MM.1S (cell line): ENCODE results near the gene CBR3.

Source experiments
- DNase-seq: peaks from one replicate; pipeline ENCODE4 v3.0.0-alpha.2; 2015
- H2AFZ ChIP-seq: fragments of 300-600 bp; sonication (generic); 2 replicates; pipeline ENCODE4 v1.6.0; 2016; ENCODE audit warnings: antibody characterized with exemption, low read length
- H3F3A ChIP-seq: fragments of 300-600 bp; sonication (generic); 2 replicates; pipeline ENCODE4 v1.6.1; 2016; ENCODE audit warnings: mild to moderate bottlenecking, antibody characterized with exemption, low read length, moderate library complexity, mixed read lengths; ENCODE audit not compliant: insufficient read depth
- H3K27ac ChIP-seq: fragments of 300-600 bp; sonication (generic); 2 replicates; pipeline ENCODE4 v1.5.1; 2016; ENCODE audit warnings: mild to moderate bottlenecking, low read length
- H3K27me3 ChIP-seq: fragments of 300-600 bp; sonication (generic); replicated peaks from 2 replicates; pipeline ENCODE4 v1.6.0; 2016; ENCODE audit warnings: low read length; ENCODE audit not compliant: insufficient read depth
- H3K36me3 ChIP-seq: fragments of 300-600 bp; sonication (generic); replicated peaks from 2 replicates; pipeline ENCODE4 v1.6.1; 2016; ENCODE audit warnings: mild to moderate bottlenecking, low read length, mixed read lengths; ENCODE audit not compliant: insufficient read depth
- H3K4me1 ChIP-seq: fragments of 300-600 bp; sonication (generic); 2 replicates; pipeline ENCODE4 v1.6.1; 2016; ENCODE audit warnings: low read length, mixed read lengths
- H3K4me2 ChIP-seq: fragments of 300-600 bp; sonication (generic); 2 replicates; pipeline ENCODE4 v1.6.0; 2016; ENCODE audit warnings: low read depth, low read length
- H3K4me3 ChIP-seq: fragments of 300-600 bp; sonication (generic); 2 replicates; pipeline ENCODE4 v1.5.1; 2016; ENCODE audit warnings: low read length, mixed read lengths
- H3K79me2 ChIP-seq: fragments of 300-600 bp; sonication (generic); 2 replicates; pipeline ENCODE4 v1.6.1; 2016; ENCODE audit warnings: mixed run types, low read length, mixed read lengths
- H3K9ac ChIP-seq: fragments of 300-600 bp; sonication (generic); 2 replicates; pipeline ENCODE4 v1.6.1; 2016; ENCODE audit warnings: low read length, mixed read lengths
- H3K9me2 ChIP-seq: fragments of 300-600 bp; sonication (generic); replicated peaks from 2 replicates; pipeline ENCODE4 v1.6.1; 2016; ENCODE audit warnings: mild to moderate bottlenecking, low read length, mixed read lengths; ENCODE audit not compliant: insufficient read depth
- H3K9me3 ChIP-seq: fragments of 300-600 bp; sonication (generic); replicated peaks from 2 replicates; pipeline ENCODE4 v1.6.1; 2016; ENCODE audit warnings: mild to moderate bottlenecking, low read length, mixed read lengths; ENCODE audit not compliant: insufficient read depth
- H4K20me1 ChIP-seq: fragments of 300-600 bp; sonication (generic); 2 replicates; pipeline ENCODE4 v1.6.1; 2016; ENCODE audit warnings: mild to moderate bottlenecking, low read length, moderate library complexity, mixed read lengths; ENCODE audit not compliant: insufficient read depth
- CTCF ChIP-seq: fragments of 300-600 bp; sonication (generic); IDR thresholded peaks from 2 replicates; pipeline ENCODE4 v1.5.1; 2016; ENCODE audit warnings: antibody characterized with exemption, low read length, mixed read lengths
- EZH2 ChIP-seq: fragments of 300-600 bp; sonication (generic); optimal IDR thresholded peaks from 2 replicates; pipeline ENCODE3; 2017; ENCODE audit warnings: low read depth, mild to moderate bottlenecking, antibody characterized with exemption, low read length, mixed read lengths
- EZH2phosphoT487 ChIP-seq: fragments of 300-600 bp; sonication (generic); IDR thresholded peaks from 2 replicates; pipeline ENCODE4 v1.6.1; 2018; ENCODE audit warnings: antibody characterized with exemption, low read length

The CBR3 gene

GRCh38 chr21:36092681-36093080 lies 42.2 kb upstream of the CBR3 start:
- H3K79me2 ChIP-seq: no peaks in the 10 kb centered on the region
- H4K20me1 ChIP-seq: no peaks in the 10 kb centered on the region
- H3K4me2 ChIP-seq: no peak overlapping the region
- no peaks in the 10 kb centered on the region for H3F3A ChIP-seq
- TF ChIP-seq EZH2: no peak
- H3K9ac ChIP-seq: no peak overlapping the region
- no peaks in the 10 kb centered on the region for H3K27me3 ChIP-seq
- no peak overlapping the region for H3K4me3 ChIP-seq
- H3K9me2 ChIP-seq: no peaks in the 10 kb centered on the region
- H2AFZ ChIP-seq: no peak overlapping the region
- no peaks in the 10 kb centered on the region for H3K9me3 ChIP-seq
- H3K4me1 ChIP-seq: no peaks in the 10 kb centered on the region
- no peaks in the 10 kb centered on the region for H3K36me3 ChIP-seq
- DNase-seq: no peak
- no peak overlapping the region for H3K27ac ChIP-seq

DNA sequence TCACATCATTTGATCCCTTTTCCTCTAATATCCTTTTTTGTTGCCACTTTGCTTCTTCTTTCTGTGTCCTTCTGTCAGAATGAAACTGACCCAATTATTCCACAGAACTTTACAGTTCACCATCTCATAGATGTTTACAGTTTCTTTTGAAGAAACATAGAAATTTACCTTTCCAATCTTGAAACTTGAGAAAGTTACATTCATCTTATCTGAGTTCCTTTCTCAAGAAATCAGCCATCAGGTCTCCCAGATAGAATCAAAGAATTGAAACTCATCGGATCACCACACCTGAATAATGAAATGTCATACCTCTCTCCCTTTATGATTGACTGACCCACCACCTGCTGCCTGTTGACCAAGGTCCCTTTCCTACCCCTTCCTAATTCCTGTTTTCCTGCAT lies 41.4 kb upstream of the CBR3 start:
- no peaks in the 10 kb centered on the region for H3K9me2 ChIP-seq
- H4K20me1 ChIP-seq: no peaks in the 10 kb centered on the region
- no peaks in the 10 kb centered on the region for H3K79me2 ChIP-seq
- H3K27ac ChIP-seq: no peak overlapping the region
- H3K4me1 ChIP-seq: no peaks in the 10 kb centered on the region
- no peak overlapping the region for H3K4me2 ChIP-seq
- no peaks in the 10 kb centered on the region for H3K27me3 ChIP-seq
- no peak for DNase-seq
- H3K36me3 ChIP-seq: no peaks in the 10 kb centered on the region
- TF ChIP-seq CTCF: no peak
- no peak for TF ChIP-seq EZH2phosphoT487
- no peak for TF ChIP-seq EZH2
- H3K9me3 ChIP-seq: no peaks in the 10 kb centered on the region
- no peak overlapping the region for H2AFZ ChIP-seq
- no peak overlapping the region for H3K4me3 ChIP-seq
- H3F3A ChIP-seq: no peaks in the 10 kb centered on the region
- no peak overlapping the region for H3K9ac ChIP-seq

DNA sequence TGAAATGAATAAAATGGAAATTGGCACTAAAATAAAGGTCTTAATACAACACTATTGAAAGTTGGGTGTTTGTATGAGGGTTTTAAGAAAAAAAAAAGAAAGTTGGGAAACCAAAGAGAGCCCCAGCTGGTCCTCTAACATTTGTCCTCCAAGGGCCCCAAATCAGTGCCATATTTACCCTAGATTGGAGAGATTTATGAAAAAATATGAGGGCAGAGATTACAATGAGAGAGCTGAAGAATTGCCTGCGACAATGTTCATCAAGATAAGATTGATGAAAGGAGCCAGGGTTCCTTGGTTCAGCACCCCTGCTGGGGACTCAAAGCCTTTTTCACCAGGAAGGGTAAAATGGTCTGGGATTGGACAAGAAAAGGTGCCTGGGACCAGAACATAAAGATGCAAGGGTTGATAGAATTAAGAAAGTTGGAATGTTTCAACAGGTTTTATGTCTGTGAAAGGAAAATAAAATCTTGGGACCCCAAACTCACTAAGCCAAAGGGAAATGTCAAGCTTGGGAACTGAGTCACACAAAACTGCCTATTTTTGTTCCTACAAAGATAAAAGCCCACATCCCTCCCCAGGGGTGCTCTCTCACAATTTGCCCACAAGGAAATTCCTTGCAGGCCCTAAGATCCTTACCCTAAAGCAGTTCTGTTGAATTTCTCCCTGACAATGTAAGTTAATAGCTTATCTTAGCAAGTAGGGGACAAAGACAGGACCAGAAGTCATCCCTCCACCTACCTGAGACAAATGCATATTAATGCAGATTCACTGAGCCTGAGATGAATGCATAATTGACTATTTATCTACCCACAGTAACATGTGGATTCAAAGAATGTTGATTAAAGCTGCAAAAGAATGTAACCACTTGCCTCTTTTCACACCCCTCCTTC lies 38.2 kb upstream of the CBR3 start:
- TF ChIP-seq CTCF (no peak), EZH2phosphoT487 (no peak), EZH2 (no peak)
- Histone ChIP-seq H3K79me2 (no peaks in the 10 kb centered on the region), H3K4me3 (no peak overlapping the region), H3K4me1 (peaks cover 15% of the 10 kb centered on the region), H3K4me2 (no peak overlapping the region), H3K9me3 (no peaks in the 10 kb centered on the region), H3K9ac (no peak overlapping the region), H3K9me2 (no peaks in the 10 kb centered on the region), H4K20me1 (no peaks in the 10 kb centered on the region), H3F3A (peaks cover 11% of the 10 kb centered on the region), H2AFZ (no peak overlapping the region), H3K27me3 (no peaks in the 10 kb centered on the region), H3K27ac (no peak overlapping the region), H3K36me3 (no peaks in the 10 kb centered on the region)
- no peak for DNase-seq
